Lower lobe of right lung (tissue), 2 donors: Measurements from ENCODE around the gene SULT1A2. TPM values are rescaled to one million over a fixed set of nuclear protein-coding genes. Genes with fewer than 3 reads are reported as not detected.

Experiments
- ATAC-seq, 2 donors: fragments of 200-7000 bp; cut with Tn5 transposase; one replicate each; pipeline ENCODE4 v1.9.1; 2020 to 2022; ENCODE audit warnings: mild to moderate bottlenecking in 2 of 2, moderate library complexity in 2 of 2
- DNase-seq: peaks from one replicate; pipeline ENCODE4 v3.0.0-alpha.2; 2020
- H3K27ac ChIP-seq: fragments of 200-600 bp; one replicate; pipeline ENCODE4 v1.8.0; 2022
- H3K27me3 ChIP-seq: fragments of 200-600 bp; one replicate; pipeline ENCODE4 v1.8.0; 2022; ENCODE audit warnings: low read depth
- H3K36me3 ChIP-seq: fragments of 200-600 bp; one replicate; pipeline ENCODE4 v1.8.0; 2022; ENCODE audit warnings: mild to moderate bottlenecking
- H3K4me1 ChIP-seq: fragments of 200-600 bp; one replicate; pipeline ENCODE4 v1.8.0; 2022
- H3K4me3 ChIP-seq: fragments of 200-600 bp; one replicate; pipeline ENCODE4 v1.8.0; 2022; ENCODE audit warnings: mild to moderate bottlenecking
- H3K9me3 ChIP-seq: fragments of 200-600 bp; one replicate; pipeline ENCODE4 v1.8.0; 2022
- intact Hi-C: fragments of 100-400 bp; cut with DNase I; formaldehyde crosslinking; loops from one replicate; pipeline ENCODE4 v1.11.0; 2022
- total RNA-seq: library from RNA; stranded (reverse); fragmentation: NEBNext Ultra II Directional; extraction: Animal tissue kit (Norgen Biotek cat#: 25700); gene quantifications from one replicate; pipeline ENCODE4 v1.2.1, GENCODE V29; 2021
- TF ChIP-seq, protein P1 (sequence below): fragments of 200-600 bp; IDR thresholded peaks from one replicate; pipeline ENCODE4 v1.8.0; 2022; ENCODE audit warnings: antibody characterized with exemption, mild to moderate bottlenecking
- donor health status: DM: no; HTN: yes; CAD: no; lungs with severe emphysema.

SULT1A2 gene
- total RNA-seq, 1 donor from 2014 or later = 10.3 TPM

DNA sequence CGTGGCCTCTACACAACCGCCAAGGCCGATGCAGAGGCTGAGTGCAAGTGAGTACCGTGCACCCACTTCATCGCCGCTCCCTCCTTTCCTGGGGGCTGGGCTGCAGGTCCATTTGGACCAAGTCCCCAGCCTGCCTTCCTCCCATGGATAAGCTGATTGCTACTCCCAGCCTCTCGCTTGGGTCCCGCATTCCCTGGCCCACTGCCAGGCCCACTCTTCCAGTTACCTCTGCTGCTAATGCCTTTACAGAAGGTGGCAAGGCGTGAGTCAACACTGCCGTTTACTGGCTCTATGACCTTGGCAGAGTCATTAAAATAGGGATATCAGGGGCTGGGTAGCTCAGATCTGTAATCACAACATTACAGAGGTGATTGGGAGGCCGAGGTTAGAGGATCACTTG lies 11.2 kb downstream of the SULT1A2 start:
- DNase-seq = peak; percentile 67
- ATAC-seq = peak in 1 of 2 donors; percentile 64

DNA sequence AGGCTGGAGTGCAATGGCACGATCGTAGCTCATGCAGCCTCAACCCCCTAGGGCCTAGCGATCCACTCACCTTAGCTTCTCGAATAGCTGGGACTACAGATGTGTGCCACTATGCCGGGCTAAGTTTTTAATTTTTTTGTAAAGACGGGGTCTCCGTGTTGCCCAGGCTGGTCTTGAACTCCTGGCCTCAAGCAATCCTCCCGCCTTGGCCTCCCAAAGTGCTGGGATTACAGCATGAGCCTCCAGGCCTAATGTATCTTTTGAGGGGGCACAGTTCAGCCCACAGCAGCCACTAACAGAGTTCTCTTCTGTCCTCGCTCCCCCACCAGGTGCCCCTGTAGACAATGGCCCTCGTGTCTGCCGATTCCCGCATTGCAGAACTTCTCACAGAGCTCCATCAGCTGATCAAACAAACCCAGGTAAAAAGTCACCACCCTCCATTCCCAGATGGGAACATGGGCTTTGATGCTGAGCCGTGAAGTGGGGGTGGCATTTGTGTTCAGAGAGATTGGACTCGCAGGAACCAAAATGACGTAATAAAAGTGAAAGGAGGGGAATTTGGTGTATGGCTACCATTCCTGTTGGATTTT lies 16.0 kb downstream of the SULT1A2 start:
- no peak overlapping the region for H3K4me3 ChIP-seq
- H3K27me3 ChIP-seq = no peaks in the 10 kb centered on the region
- intact Hi-C loops = no loop called here
- ATAC-seq (no peak), DNase-seq (peak; percentile 2)
- H3K9me3 ChIP-seq = no peaks in the 10 kb centered on the region
- no peaks in the 10 kb centered on the region for H3K4me1 ChIP-seq
- no peak overlapping the region for H3K27ac ChIP-seq
- TF ChIP-seq, protein P1, sequence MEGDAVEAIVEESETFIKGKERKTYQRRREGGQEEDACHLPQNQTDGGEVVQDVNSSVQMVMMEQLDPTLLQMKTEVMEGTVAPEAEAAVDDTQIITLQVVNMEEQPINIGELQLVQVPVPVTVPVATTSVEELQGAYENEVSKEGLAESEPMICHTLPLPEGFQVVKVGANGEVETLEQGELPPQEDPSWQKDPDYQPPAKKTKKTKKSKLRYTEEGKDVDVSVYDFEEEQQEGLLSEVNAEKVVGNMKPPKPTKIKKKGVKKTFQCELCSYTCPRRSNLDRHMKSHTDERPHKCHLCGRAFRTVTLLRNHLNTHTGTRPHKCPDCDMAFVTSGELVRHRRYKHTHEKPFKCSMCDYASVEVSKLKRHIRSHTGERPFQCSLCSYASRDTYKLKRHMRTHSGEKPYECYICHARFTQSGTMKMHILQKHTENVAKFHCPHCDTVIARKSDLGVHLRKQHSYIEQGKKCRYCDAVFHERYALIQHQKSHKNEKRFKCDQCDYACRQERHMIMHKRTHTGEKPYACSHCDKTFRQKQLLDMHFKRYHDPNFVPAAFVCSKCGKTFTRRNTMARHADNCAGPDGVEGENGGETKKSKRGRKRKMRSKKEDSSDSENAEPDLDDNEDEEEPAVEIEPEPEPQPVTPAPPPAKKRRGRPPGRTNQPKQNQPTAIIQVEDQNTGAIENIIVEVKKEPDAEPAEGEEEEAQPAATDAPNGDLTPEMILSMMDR = no peak
- peaks cover 57% of the 10 kb centered on the region for H3K36me3 ChIP-seq

More for the DNA sequence above, 11.2 kb downstream of the SULT1A2 start:
- Histone ChIP-seq H3K27ac (no peak overlapping the region), H3K9me3 (no peaks in the 10 kb centered on the region), H3K4me3 (no peak overlapping the region), H3K27me3 (no peaks in the 10 kb centered on the region), H3K36me3 (peaks cover 98% of the 10 kb centered on the region), H3K4me1 (no peaks in the 10 kb centered on the region)
- TF ChIP-seq, protein P1 = no peak
- intact Hi-C loops = no loop called here

DNA sequence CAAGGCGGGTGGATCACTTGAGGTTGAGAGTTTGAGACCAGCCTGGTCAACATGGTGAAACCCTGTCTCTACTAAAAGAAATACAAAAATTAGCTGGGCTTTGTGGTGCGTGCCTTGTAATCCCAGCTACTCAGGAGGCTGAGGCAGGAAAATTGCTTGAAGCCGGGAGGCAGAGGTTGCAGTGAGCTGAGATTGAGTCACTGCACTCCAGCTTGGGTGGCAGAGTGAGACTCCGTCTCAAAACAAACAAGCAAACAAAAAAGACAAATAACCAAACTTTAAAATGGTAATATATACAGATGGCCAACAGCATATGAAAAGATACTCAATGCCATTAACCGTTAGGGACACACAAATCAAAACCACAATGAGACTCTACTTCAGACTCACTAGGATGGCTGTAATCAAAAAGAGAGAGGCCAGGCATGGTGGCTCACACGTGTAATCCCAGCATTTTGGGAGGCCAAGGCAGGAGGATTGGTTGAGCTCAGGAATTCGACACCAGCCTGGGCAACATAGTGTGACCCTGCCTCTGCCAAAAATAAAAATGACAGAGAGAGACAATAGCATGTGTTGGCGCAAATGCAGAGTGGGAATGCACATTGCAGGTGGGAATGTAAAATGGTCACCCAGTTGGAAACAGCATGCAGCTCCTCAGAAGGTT lies 21.3 kb downstream of the SULT1A2 start:
- Histone ChIP-seq H3K9me3 (no peaks in the 10 kb centered on the region), H3K27me3 (no peaks in the 10 kb centered on the region), H3K4me1 (peaks cover 27% of the 10 kb centered on the region), H3K36me3 (peaks cover 6% of the 10 kb centered on the region), H3K4me3 (no peak overlapping the region), H3K27ac (no peak overlapping the region)
- TF ChIP-seq, protein P1 = no peak
- ATAC-seq (no peak), DNase-seq (no peak)
- intact Hi-C loops = no loop called here

DNA sequence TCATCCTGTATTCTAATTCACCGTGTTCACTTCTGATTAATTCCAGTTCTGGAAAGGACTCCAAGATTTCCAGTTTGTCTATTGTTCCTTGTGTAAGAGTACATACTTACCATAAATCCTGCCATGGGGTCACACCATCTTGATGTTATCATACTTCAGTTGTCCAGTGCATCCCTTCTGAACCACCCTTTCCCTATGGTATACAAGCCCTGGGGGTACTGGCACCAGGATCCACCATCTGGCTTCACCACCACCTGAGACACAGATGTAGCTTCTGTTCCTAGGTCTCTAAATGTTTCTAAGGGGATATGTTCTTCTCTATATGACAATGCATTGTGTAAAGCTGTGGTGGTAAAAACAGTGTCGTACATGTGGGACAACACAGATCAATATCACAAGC lies 21.9 kb downstream of the SULT1A2 start:
- Histone ChIP-seq H3K9me3 (no peaks in the 10 kb centered on the region), H3K36me3 (peaks cover 4% of the 10 kb centered on the region), H3K4me1 (peaks cover 27% of the 10 kb centered on the region), H3K27ac (no peak overlapping the region), H3K27me3 (no peaks in the 10 kb centered on the region), H3K4me3 (no peak overlapping the region)
- intact Hi-C loops = no loop called here
- ATAC-seq (no peak), DNase-seq (no peak)
- TF ChIP-seq, protein P1 = no peak

DNA sequence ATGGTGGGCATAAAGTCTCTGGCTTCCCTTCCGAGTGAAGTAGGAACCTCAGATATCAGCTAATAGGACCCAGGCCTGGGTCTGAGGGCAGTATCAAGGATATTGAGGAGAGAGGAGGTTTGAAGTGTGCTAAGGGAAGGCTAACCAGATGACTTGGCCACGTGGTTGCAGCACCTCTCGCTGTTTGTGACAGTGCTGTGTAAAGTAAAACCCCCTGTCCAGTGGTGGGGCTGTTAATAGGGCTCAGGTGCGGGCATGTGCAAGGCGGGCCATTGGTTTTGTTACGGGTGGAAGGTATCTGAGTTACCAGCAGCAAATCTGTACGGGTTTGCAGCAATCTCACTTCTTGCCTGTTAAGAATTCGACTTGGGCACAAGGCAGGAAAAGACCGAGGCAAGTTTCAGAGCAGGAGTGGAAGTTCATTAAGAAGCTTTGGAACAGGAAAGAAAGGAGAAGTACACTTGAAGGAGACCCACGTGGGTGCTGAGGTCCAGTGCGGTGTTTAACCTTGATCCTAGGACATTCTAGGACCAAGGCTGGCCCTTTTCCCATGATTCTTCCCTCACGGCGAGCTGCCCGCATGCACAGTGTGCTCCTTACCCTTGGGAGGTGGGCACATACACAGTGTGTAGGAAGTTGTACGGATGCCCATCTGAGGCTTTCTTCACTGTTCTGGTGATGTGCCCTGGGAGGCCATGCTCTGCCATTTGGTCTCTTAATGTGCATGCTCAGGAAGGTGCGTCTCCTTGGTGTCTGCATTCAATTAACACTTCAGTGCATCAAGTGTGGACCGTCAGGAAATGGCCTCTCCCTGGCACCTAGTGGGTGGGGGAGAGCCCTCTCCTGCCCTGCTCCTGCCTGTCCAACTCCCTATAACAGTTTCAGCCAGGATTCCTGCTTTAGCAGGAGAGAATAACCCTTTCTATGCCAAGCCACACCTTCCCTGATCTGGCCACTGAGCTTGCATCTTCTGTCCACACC lies 22.8 kb downstream of the SULT1A2 start:
- ATAC-seq = peak; percentile 72 to 77
- no peak for DNase-seq
- Histone ChIP-seq H3K9me3 (no peaks in the 10 kb centered on the region), H3K4me3 (no peak overlapping the region), H3K27me3 (no peaks in the 10 kb centered on the region), H3K4me1 (peaks cover 27% of the 10 kb centered on the region), H3K27ac (peak overlapping the region; percentile 2), H3K36me3 (peaks cover 4% of the 10 kb centered on the region)
- TF ChIP-seq, protein P1 = no peak
- intact Hi-C loops = no loop called here
